SU-DHL-6 (cell line): ENCODE data around the gene THTPA.

Experiments used
- H2AFZ ChIP-seq: fragments of 200-600 bp; sonication (generic); 2 replicates; pipeline ENCODE4 v1.6.1; 2014; ENCODE audit warnings: low read depth, mild to moderate bottlenecking, moderate library complexity, mixed read lengths, antibody characterized with exemption, low read length; ENCODE audit not compliant: severe bottlenecking
- H3F3A ChIP-seq: fragments of 200-600 bp; shearing (Covaris generic); 2 replicates; pipeline ENCODE4 v1.6.0; 2016; ENCODE audit warnings: antibody characterized with exemption, mild to moderate bottlenecking; ENCODE audit not compliant: insufficient read depth
- H3K27ac ChIP-seq: fragments of 200-600 bp; sonication (generic); 2 replicates; pipeline ENCODE4 v1.5.1; 2016; ENCODE audit warnings: low read depth, mild to moderate bottlenecking, low read length, moderate library complexity, mixed read lengths
- H3K27me3 ChIP-seq: fragments of 200-600 bp; sonication (generic), shearing (Covaris generic); 2 replicates; pipeline ENCODE4 v1.6.0; 2014; ENCODE audit warnings: mild to moderate bottlenecking, low read length
- H3K36me3 ChIP-seq: fragments of 200-600 bp; sonication (generic); 2 replicates; pipeline ENCODE4 v1.6.1; 2014; ENCODE audit warnings: mild to moderate bottlenecking, low read length, mixed read lengths
- H3K4me2 ChIP-seq: fragments of 300-600, 200-600 bp; shearing (Covaris generic), sonication (generic); 2 replicates; pipeline ENCODE4 v1.6.0; 2014; ENCODE audit warnings: low read length, low read depth, mild to moderate bottlenecking; ENCODE audit not compliant: poor library complexity, severe bottlenecking
- H3K4me3 ChIP-seq: fragments of 200-600 bp; sonication (generic); 2 replicates; pipeline ENCODE4 v1.5.1; 2014; ENCODE audit warnings: antibody characterized with exemption, low read length, mild to moderate bottlenecking, mixed read lengths; ENCODE audit not compliant: insufficient read depth, poor library complexity, severe bottlenecking
- H3K79me2 ChIP-seq: fragments of 200-600 bp; sonication (generic); 2 replicates; pipeline ENCODE4 v1.6.1; 2014; ENCODE audit warnings: mild to moderate bottlenecking, low read length, moderate library complexity; ENCODE audit not compliant: insufficient read depth
- H3K9ac ChIP-seq: fragments of 200-600 bp; sonication (generic); 2 replicates; pipeline ENCODE4 v1.7.0; 2014; ENCODE audit warnings: mild to moderate bottlenecking, low read length
- H3K9me2 ChIP-seq: fragments of 200-600 bp; sonication (generic); replicated peaks from 2 replicates; pipeline ENCODE4 v1.6.1; 2014; ENCODE audit warnings: low read length; ENCODE audit not compliant: insufficient read depth
- H3K9me3 ChIP-seq: fragments of 200-600 bp; sonication (generic); 2 replicates; pipeline ENCODE4 v1.6.1; 2014; ENCODE audit warnings: low read length, mixed read lengths; ENCODE audit not compliant: insufficient read depth
- H4K20me1 ChIP-seq: fragments of 200-600 bp; sonication (generic); 2 replicates; pipeline ENCODE4 v1.6.1; 2014; ENCODE audit warnings: low read depth, mild to moderate bottlenecking, antibody characterized with exemption, low read length, moderate library complexity, mixed read lengths
- EZH2phosphoT487 ChIP-seq: fragments of 200-600 bp; sonication (generic), shearing (Covaris generic); conservative IDR thresholded peaks from 2 replicates; pipeline ENCODE4 v1.6.1; 2018; ENCODE audit warnings: mild to moderate bottlenecking, antibody characterized with exemption, low read length, moderate library complexity, mixed read lengths
- TF ChIP-seq, protein P1 (sequence below): fragments of 200-600 bp; sonication (generic); IDR thresholded peaks from one replicate; pipeline ENCODE4 v1.5.1; 2017; ENCODE audit warnings: antibody characterized with exemption, mild to moderate bottlenecking, low read length, moderate library complexity; ENCODE audit not compliant: insufficient read depth, poor library complexity, severe bottlenecking

THTPA gene

GRCh38 chr14:23563473-23564180 lies 7.6 kb downstream of the THTPA start:
- Histone ChIP-seq H3K27me3 (no peaks in the 10 kb centered on the region), H3K79me2 (peaks cover 18% of the 10 kb centered on the region), H3K9me3 (no peaks in the 10 kb centered on the region), H3K4me3 (no peak overlapping the region), H3K9ac (no peak overlapping the region), H2AFZ (no peak overlapping the region), H3K4me2 (no peak overlapping the region), H3K36me3 (no peaks in the 10 kb centered on the region), H3F3A (0 out of 2 replicates have a peak, but pooled peaks cover 1% of the 10 kb centered on the region), H3K27ac (no peak overlapping the region), H3K9me2 (no peaks in the 10 kb centered on the region), H4K20me1 (no peaks in the 10 kb centered on the region)
- no peak for TF ChIP-seq EZH2phosphoT487
- TF ChIP-seq, protein P1, sequence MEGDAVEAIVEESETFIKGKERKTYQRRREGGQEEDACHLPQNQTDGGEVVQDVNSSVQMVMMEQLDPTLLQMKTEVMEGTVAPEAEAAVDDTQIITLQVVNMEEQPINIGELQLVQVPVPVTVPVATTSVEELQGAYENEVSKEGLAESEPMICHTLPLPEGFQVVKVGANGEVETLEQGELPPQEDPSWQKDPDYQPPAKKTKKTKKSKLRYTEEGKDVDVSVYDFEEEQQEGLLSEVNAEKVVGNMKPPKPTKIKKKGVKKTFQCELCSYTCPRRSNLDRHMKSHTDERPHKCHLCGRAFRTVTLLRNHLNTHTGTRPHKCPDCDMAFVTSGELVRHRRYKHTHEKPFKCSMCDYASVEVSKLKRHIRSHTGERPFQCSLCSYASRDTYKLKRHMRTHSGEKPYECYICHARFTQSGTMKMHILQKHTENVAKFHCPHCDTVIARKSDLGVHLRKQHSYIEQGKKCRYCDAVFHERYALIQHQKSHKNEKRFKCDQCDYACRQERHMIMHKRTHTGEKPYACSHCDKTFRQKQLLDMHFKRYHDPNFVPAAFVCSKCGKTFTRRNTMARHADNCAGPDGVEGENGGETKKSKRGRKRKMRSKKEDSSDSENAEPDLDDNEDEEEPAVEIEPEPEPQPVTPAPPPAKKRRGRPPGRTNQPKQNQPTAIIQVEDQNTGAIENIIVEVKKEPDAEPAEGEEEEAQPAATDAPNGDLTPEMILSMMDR, result no peak

DNA sequence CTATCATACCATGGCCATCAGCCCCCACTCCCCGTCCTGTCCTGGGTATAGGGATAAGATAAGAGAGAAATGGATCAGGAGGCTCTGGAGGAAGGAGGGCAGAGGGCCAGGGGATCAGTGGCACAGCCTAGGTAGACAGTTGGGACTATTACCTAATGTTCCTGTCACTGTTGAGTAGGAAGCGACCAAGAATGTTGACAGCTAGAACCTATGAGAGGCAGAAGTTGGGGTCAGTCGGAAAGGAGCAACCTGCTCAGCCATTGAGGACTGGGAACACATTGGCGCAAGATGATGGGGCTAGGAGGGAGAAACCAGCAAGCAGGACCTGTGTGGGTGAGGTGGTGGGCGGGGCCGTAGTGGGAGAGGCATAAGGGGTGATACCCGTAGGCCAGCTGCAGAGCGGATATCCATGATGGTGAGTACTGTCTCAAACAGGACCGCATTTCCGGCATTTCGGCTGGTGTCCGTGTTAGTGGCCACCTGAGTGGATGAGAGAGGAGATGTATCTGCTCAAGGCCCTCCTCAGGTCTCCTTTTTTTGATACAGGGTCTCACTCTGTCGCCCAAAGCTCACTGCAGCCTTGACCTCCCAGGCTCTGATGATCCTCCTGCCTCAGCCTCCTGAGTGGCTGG lies 8.2 kb downstream of the THTPA start:
- H3K9me2 ChIP-seq, result no peaks in the 10 kb centered on the region
- peaks cover 18% of the 10 kb centered on the region for H3K79me2 ChIP-seq
- peaks cover 8% of the 10 kb centered on the region; the same call in 1 of the 2 replicates for H3F3A ChIP-seq
- H3K9ac ChIP-seq, result no peak overlapping the region
- H3K9me3 ChIP-seq, result no peaks in the 10 kb centered on the region
- H3K27ac ChIP-seq, result no peak overlapping the region
- TF ChIP-seq, protein P1, result no peak
- no peak for TF ChIP-seq EZH2phosphoT487
- H3K4me2 ChIP-seq, result no peak overlapping the region
- no peaks in the 10 kb centered on the region for H3K36me3 ChIP-seq
- no peaks in the 10 kb centered on the region for H3K27me3 ChIP-seq
- no peak overlapping the region for H3K4me3 ChIP-seq
- no peaks in the 10 kb centered on the region for H4K20me1 ChIP-seq
- H2AFZ ChIP-seq, result no peak overlapping the region

GRCh38 chr14:23564876-23565275 lies 8.8 kb downstream of the THTPA start:
- Histone ChIP-seq H3K9ac (no peak overlapping the region), H4K20me1 (no peaks in the 10 kb centered on the region), H3K9me2 (no peaks in the 10 kb centered on the region), H3K79me2 (peaks cover 18% of the 10 kb centered on the region), H3K9me3 (no peaks in the 10 kb centered on the region), H3K36me3 (no peaks in the 10 kb centered on the region), H3K4me3 (no peak overlapping the region), H3F3A (peaks cover 9% of the 10 kb centered on the region; the same call in 1 of the 2 replicates), H3K27me3 (no peaks in the 10 kb centered on the region), H3K4me2 (no peak overlapping the region), H2AFZ (no peak overlapping the region), H3K27ac (no peak overlapping the region)
- no peak for TF ChIP-seq EZH2phosphoT487
- TF ChIP-seq, protein P1, result no peak
